ENCODE measurements around the gene KIAA1217. TPM values are rescaled to one million over a fixed set of nuclear protein-coding genes. Genes with fewer than 3 reads are reported as not detected.

Gene KIAA1217
- total RNA-seq, 4 donors from 2014 or later: 10.1 to 15.9 (median 12.5) TPM

DNA sequence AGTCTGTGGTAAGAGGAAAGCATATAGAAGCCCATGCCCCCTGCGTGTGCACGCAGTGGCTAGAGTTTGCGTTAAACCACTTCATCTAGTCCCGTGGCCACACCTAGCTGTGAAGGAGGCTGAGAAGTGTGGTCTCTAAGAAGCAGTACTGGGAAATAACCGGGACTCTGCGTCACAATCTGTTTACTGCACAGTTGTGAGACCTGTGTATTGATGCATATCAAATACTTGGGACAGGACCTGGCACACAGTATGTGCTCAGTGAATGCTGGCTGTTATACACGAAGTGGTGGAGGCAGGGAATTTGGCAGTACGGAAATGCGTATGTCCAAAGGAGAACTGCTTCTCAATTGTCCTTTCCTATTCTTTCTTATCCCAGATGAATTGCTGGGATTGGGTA lies 365.2 kb downstream of the KIAA1217 start:
- no peaks in the 10 kb centered on the region for H3K27me3 ChIP-seq

DNA sequence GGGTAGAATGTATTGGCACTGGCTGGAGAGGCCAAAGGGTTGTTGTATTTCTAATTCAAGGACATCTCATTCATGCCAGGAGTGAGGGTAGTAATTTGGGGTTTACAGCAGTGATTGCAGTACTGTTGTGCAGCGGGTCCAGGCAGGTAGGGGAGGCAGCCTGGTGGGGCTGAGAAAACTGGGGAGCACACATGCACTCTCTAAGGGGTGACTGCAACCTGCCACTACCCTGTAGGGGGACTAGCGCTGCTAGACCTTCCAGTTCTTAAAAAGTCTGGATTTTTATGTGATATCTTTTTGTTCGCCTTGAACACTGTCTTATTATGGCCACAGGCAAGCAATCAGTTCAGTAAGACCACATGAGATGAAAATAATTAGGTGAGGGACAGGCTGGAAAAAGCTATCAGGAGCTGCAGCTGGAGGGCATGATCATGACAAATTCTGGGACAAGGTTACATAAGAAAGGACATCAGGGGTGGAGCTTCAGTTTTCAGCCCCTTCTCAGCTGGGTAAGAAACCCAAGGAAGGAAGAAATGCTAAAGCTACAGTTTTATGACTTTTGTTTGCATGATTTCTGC lies 365.7 kb downstream of the KIAA1217 start:
- Histone ChIP-seq H3K36me3 (no peaks in the 10 kb centered on the region), H3K9me3 (no peaks in the 10 kb centered on the region), H3K27ac (replicated peaks in 1 of 4) (no peak overlapping the region), H3K27me3 (no peaks in the 10 kb centered on the region), H3K4me3 (no peak overlapping the region), H3K4me1 (no peaks in the 10 kb centered on the region)
- TF ChIP-seq POLR2A (IDR thresholded peaks at IDR 0.05; ENCODE audit: low read depth) (no peak), POLR2AphosphoS5 (IDR thresholded peaks at IDR 0.05) (no peak)
- TF ChIP-seq, protein P1, sequence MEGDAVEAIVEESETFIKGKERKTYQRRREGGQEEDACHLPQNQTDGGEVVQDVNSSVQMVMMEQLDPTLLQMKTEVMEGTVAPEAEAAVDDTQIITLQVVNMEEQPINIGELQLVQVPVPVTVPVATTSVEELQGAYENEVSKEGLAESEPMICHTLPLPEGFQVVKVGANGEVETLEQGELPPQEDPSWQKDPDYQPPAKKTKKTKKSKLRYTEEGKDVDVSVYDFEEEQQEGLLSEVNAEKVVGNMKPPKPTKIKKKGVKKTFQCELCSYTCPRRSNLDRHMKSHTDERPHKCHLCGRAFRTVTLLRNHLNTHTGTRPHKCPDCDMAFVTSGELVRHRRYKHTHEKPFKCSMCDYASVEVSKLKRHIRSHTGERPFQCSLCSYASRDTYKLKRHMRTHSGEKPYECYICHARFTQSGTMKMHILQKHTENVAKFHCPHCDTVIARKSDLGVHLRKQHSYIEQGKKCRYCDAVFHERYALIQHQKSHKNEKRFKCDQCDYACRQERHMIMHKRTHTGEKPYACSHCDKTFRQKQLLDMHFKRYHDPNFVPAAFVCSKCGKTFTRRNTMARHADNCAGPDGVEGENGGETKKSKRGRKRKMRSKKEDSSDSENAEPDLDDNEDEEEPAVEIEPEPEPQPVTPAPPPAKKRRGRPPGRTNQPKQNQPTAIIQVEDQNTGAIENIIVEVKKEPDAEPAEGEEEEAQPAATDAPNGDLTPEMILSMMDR (IDR thresholded peaks at IDR 0.05): no peak
- DNase-seq (ENCODE audit: extremely low spot score): no peak
- intact Hi-C loops (cut with DNase I): no loop called here
- WGBS: 93% methylated on average over 3 of the region's 3 CpGs

More for the DNA sequence above, 365.2 kb downstream of the KIAA1217 start:
- DNase-seq (ENCODE audit: extremely low spot score): no peak
- H3K4me3 ChIP-seq: no peak overlapping the region
- intact Hi-C loops (cut with DNase I): no loop called here
- no peak overlapping the region for H3K27ac ChIP-seq (replicated peaks in 1 of 4)
- no peaks in the 10 kb centered on the region for H3K36me3 ChIP-seq
- WGBS: 93% methylated on average over 9 of the region's 9 CpGs
- no peaks in the 10 kb centered on the region for H3K4me1 ChIP-seq
- TF ChIP-seq, protein P1 (IDR thresholded peaks at IDR 0.05): no peak
- no peak for TF ChIP-seq POLR2A (IDR thresholded peaks at IDR 0.05; ENCODE audit: low read depth)
- TF ChIP-seq POLR2AphosphoS5 (IDR thresholded peaks at IDR 0.05): no peak
- TF ChIP-seq EP300 (IDR thresholded peaks at IDR 0.05): no peak
- no peaks in the 10 kb centered on the region for H3K9me3 ChIP-seq

DNA sequence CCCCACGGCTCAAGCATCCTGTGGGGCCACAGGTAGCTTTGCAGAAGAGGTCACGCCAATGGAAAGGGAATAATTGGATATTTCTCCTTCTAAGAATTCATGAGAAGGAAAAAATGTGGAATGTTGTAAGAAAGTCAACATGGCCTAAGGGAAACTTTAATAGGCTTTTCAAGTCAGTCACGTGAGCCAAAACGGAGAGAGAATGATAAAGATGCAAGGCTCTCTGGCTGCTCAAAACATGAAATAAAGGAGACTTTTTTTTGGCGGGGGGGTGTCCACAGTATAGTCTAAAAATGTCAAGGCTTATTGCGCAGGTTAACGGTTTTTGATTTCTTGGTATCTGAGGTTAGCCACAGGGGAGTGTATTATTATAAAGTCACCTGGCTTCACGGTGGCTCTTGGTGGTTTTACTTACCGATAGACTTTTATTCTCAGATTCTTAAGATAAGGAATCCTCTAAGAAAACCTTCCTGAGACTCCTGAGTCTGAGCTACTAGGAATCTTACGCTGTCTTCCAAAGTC lies 366.6 kb downstream of the KIAA1217 start:
- Histone ChIP-seq H3K4me1 (no peaks in the 10 kb centered on the region), H3K9me3 (no peaks in the 10 kb centered on the region), H3K36me3 (no peaks in the 10 kb centered on the region), H3K27ac (replicated peaks in 1 of 4) (no peak overlapping the region), H3K4me3 (no peak overlapping the region), H3K27me3 (no peaks in the 10 kb centered on the region)
- DNase-seq (ENCODE audit: extremely low spot score): no peak
- 88% methylated on average over 10 of the region's 10 CpGs for WGBS
- TF ChIP-seq EP300 (IDR thresholded peaks at IDR 0.05): no peak
- TF ChIP-seq, protein P1 (IDR thresholded peaks at IDR 0.05): no peak
- TF ChIP-seq POLR2AphosphoS5 (IDR thresholded peaks at IDR 0.05): no peak
- TF ChIP-seq POLR2A (IDR thresholded peaks at IDR 0.05; ENCODE audit: low read depth): no peak
- intact Hi-C loops (cut with DNase I): no loop called here

DNA sequence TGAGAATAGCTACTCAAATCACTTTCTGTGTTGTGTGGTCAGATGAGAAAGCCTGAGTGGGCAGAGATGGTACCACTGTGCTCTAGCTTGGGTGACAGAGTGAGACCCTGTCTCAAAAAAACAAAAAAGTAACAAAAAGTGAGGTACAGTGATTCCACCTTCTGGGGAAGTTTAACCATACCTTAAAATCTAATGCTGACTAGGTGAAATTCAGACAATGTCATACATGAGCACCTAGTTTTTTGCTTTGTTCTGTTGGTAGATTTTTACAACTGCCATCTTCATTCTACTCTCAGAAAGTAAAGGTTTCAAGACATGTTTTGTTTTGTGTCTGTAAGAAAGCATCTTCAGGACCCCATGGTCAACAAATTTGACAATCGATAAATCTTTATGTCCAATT lies 370.5 kb downstream of the KIAA1217 start:
- Histone ChIP-seq H3K36me3 (peaks cover 0 to 16% (median 6%) of the 10 kb centered on the region in 4 donors), H3K9me3 (no peaks in the 10 kb centered on the region), H3K4me1 (no peaks in the 10 kb centered on the region), H3K4me3 (no peak overlapping the region), H3K27ac (replicated peaks in 1 of 4) (no peak overlapping the region), H3K27me3 (no peaks in the 10 kb centered on the region)
- intact Hi-C loops (cut with DNase I): no loop called here
- WGBS: 93% methylated on average over 1 of the region's 1 CpG
- TF ChIP-seq EP300 (IDR thresholded peaks at IDR 0.05): no peak
- TF ChIP-seq POLR2A (IDR thresholded peaks at IDR 0.05; ENCODE audit: low read depth): no peak
- no peak for TF ChIP-seq POLR2AphosphoS5 (IDR thresholded peaks at IDR 0.05)
- TF ChIP-seq, protein P1 (IDR thresholded peaks at IDR 0.05): no peak
- no peak for DNase-seq (ENCODE audit: extremely low spot score)

DNA sequence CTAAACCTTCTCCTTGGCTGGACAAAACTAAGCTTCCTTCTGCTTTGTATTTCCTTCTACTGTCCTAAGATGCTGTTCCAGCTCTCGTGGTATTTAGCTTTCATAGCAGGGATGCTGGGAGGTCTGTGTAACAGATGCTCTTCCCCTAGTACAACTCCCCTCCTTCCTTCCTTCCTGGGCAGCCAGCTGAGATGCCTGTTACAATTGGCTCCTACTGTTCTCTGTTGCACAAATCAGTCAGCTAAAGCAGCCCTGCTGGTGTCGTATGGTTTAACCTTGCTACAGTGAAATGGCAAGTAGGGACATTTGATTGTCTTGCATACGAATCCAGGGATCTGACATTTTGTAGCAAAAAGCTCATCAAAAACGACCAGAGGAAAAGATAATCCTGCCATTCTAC lies 371.0 kb downstream of the KIAA1217 start:
- Histone ChIP-seq H3K4me3 (no peak overlapping the region), H3K27ac (replicated peaks in 1 of 4) (no peak overlapping the region), H3K4me1 (no peaks in the 10 kb centered on the region), H3K27me3 (no peaks in the 10 kb centered on the region), H3K36me3 (peaks cover 0 to 21% (median 11%) of the 10 kb centered on the region in 4 donors), H3K9me3 (no peaks in the 10 kb centered on the region)
- 62% methylated on average over 4 of the region's 4 CpGs for WGBS
- no peak for DNase-seq (ENCODE audit: extremely low spot score)
- no peak for TF ChIP-seq POLR2A (IDR thresholded peaks at IDR 0.05; ENCODE audit: low read depth)
- no peak for TF ChIP-seq POLR2AphosphoS5 (IDR thresholded peaks at IDR 0.05)
- TF ChIP-seq, protein P1 (IDR thresholded peaks at IDR 0.05): no peak
- TF ChIP-seq EP300 (IDR thresholded peaks at IDR 0.05): no peak
- intact Hi-C loops (cut with DNase I): no loop called here

All from esophagus muscularis mucosa (tissue), 4 donors.